ENCODE measurements around the gene TBC1D14.
A peak's percentile ranks its signal among the peaks of the same experiment; 100 is the strongest.

Gene TBC1D14

GRCh38 chr4:7002336-7002735 lies 92.7 kb downstream of the TBC1D14 start:
- no peak for DNase-seq

- no peak for DNase-seq
Observed at GRCh38 chr4:7003176-7003878, 93.7 kb downstream of the TBC1D14 start.

GRCh38 chr4:7003879-7004240 lies 94.2 kb downstream of the TBC1D14 start:
- DNase-seq, result no peak

- peak; percentile 86 for DNase-seq
Observed at GRCh38 chr4:7004331-7004730, 94.7 kb downstream of the TBC1D14 start.

- DNase-seq, result no peak
Observed at GRCh38 chr4:7005571-7005970, 95.9 kb downstream of the TBC1D14 start.

GRCh38 chr4:7006411-7006810 lies 96.8 kb downstream of the TBC1D14 start:
- no peak for DNase-seq

GRCh38 chr4:7007142-7007907 lies 97.7 kb downstream of the TBC1D14 start:
- no peak for DNase-seq

- no peak for DNase-seq
Observed at GRCh38 chr4:7007944-7008343, 98.3 kb downstream of the TBC1D14 start.

GRCh38 chr4:7009564-7009963 lies 99.9 kb downstream of the TBC1D14 start:
- DNase-seq, result peak; percentile 9

- DNase-seq, result no peak
Observed at GRCh38 chr4:7013175-7013574, 103.5 kb downstream of the TBC1D14 start.

GRCh38 chr4:7014815-7015214 lies 105.2 kb downstream of the TBC1D14 start:
- DNase-seq, result no peak

- no peak for DNase-seq
Observed at GRCh38 chr4:7015383-7016035, 105.9 kb downstream of the TBC1D14 start.

GRCh38 chr4:7016086-7016485 lies 106.5 kb downstream of the TBC1D14 start:
- no peak for DNase-seq

GRCh38 chr4:7016512-7016911 lies 106.9 kb downstream of the TBC1D14 start:
- DNase-seq, result no peak

GRCh38 chr4:7017446-7018048 lies 107.9 kb downstream of the TBC1D14 start:
- DNase-seq, result no peak

- no peak for DNase-seq
Observed at GRCh38 chr4:7018281-7018680, 108.7 kb downstream of the TBC1D14 start.

- DNase-seq, result no peak
Observed at GRCh38 chr4:7019367-7019766, 109.7 kb downstream of the TBC1D14 start.

- no peak for DNase-seq
Observed at GRCh38 chr4:7020290-7020689, 110.7 kb downstream of the TBC1D14 start.

GRCh38 chr4:7020856-7021255 lies 111.2 kb downstream of the TBC1D14 start:
- no peak for DNase-seq

- no peak for DNase-seq
Observed at GRCh38 chr4:7021355-7021754, 111.7 kb downstream of the TBC1D14 start.

GRCh38 chr4:7021930-7022664 lies 112.5 kb downstream of the TBC1D14 start:
- DNase-seq, result peak; percentile 90

- no peak for DNase-seq
Observed at GRCh38 chr4:7023486-7023885, 113.9 kb downstream of the TBC1D14 start.

- no peak for DNase-seq
Observed at GRCh38 chr4:7023901-7024300, 114.3 kb downstream of the TBC1D14 start.

All from fibroblast of skin of back (primary cell).